H1 (cell line): Measurements from ENCODE around the gene UGT1A3. TPM values are rescaled to one million over a fixed set of nuclear protein-coding genes. Genes with fewer than 3 reads are reported as not detected.

Source experiments
- CTCF ChIA-PET: fragments of 300-600 bp; sonication (Branson Sonifier 250); formaldehyde crosslinking; loops from one replicate; lab custom pipeline; 2021; ENCODE audit not compliant: partially characterized antibody; lab: Charles Lee
- POLR2A ChIA-PET: fragments of 300-600 bp; sonication (Branson Sonifier 250); formaldehyde crosslinking; loops from one replicate; lab custom pipeline; 2021; ENCODE audit warnings: inconsistent platforms; ENCODE audit not compliant: partially characterized antibody; lab: Charles Lee
- DNase-seq, 2 experiments: peaks; one replicate each; pipeline versions ENCODE4 v3.0.0 to v3.0.0-alpha.2; 2010 to 2022; ENCODE audit warnings: low spot score in 2 of 2, low read depth in 1 of 2, mixed read lengths in 1 of 2
- FAIRE-seq: peaks from 2 replicates; lab custom pipeline; 2011; peaks lifted over from hg19 to GRCh38; lab: Jason Lieb, UNC
- H2AFZ ChIP-seq: 2 replicates; pipeline ENCODE4 v1.8.1; 2012; ENCODE audit warnings: low read length, inconsistent platforms
- H2AK5ac ChIP-seq: 2 replicates; pipeline ENCODE4 v1.6.1; 2013; ENCODE audit warnings: low read depth, low read length
- H2BK120ac ChIP-seq: replicated peaks from 2 replicates; pipeline ENCODE3; 2013; ENCODE audit warnings: low read depth, low read length, inconsistent platforms
- H2BK12ac ChIP-seq: 2 replicates; pipeline ENCODE4 v1.6.1; 2013; ENCODE audit warnings: low read depth, low read length
- H2BK15ac ChIP-seq: 2 replicates; pipeline ENCODE4 v1.6.1; 2013; ENCODE audit warnings: low read length
- H2BK20ac ChIP-seq: 2 replicates; pipeline ENCODE4 v1.6.1; 2013; ENCODE audit warnings: low read length
- H2BK5ac ChIP-seq: 2 replicates; pipeline ENCODE4 v1.6.1; 2013; ENCODE audit warnings: low read depth, low read length
- H3K14ac ChIP-seq: 2 replicates; pipeline ENCODE4 v1.6.1; 2013; ENCODE audit warnings: inconsistent platforms; ENCODE audit not compliant: insufficient read length
- H3K18ac ChIP-seq: 2 replicates; pipeline ENCODE4 v1.6.1; 2013; ENCODE audit warnings: low read length; ENCODE audit errors: extremely low read depth
- H3K23ac ChIP-seq: 2 replicates; pipeline ENCODE4 v1.6.1; 2013; ENCODE audit warnings: inconsistent platforms; ENCODE audit not compliant: insufficient read length
- H3K23me2 ChIP-seq: 2 replicates; pipeline ENCODE4 v1.6.1; 2013; ENCODE audit warnings: low read depth, low read length
- H3K27ac ChIP-seq: 2 replicates; pipeline ENCODE4 v1.6.1; 2011; ENCODE audit warnings: low read depth, low read length, inconsistent platforms
- H3K27me3 ChIP-seq, 4 experiments: replicated peaks in 1 of 4; 1 replicate in 1 of 4; 2 replicates in 3 of 4; pipeline versions ENCODE4 v1.6.1 to v1.8.1; 2011 to 2013; ENCODE audit warnings: low read length in 3 of 4, mild to moderate bottlenecking in 3 of 4, inconsistent platforms in 2 of 4, mixed read lengths in 2 of 4, moderate library complexity in 1 of 4; ENCODE audit not compliant: control insufficient read depth in 3 of 4, insufficient read depth in 3 of 4; ENCODE audit errors: extremely low read depth in 1 of 4
- H3K36me3 ChIP-seq, 4 experiments: 2 replicates each; pipeline versions ENCODE4 v1.6.1 to v1.8.1; 2011 to 2013; ENCODE audit warnings: mild to moderate bottlenecking in 4 of 4, low read length in 3 of 4, moderate library complexity in 2 of 4, control low read depth in 1 of 4, inconsistent platforms in 1 of 4; ENCODE audit not compliant: insufficient read depth in 4 of 4, control insufficient read depth in 2 of 4
- H3K4ac ChIP-seq: replicated peaks from 2 replicates; pipeline ENCODE3; 2013; ENCODE audit warnings: low read length, low read depth, mixed read lengths, inconsistent platforms; ENCODE audit not compliant: insufficient read length
- H3K4me1 ChIP-seq, 4 experiments: replicated peaks in 1 of 4; 1 replicate in 1 of 4; 2 replicates in 3 of 4; pipeline versions ENCODE4 v1.6.1 to v1.8.1; 2011 to 2013; ENCODE audit warnings: low read length in 3 of 4, inconsistent platforms in 2 of 4, mixed read lengths in 1 of 4; ENCODE audit not compliant: insufficient read depth in 4 of 4, control insufficient read depth in 3 of 4
- H3K4me2 ChIP-seq, 2 experiments: 2 replicates each; pipeline versions ENCODE4 v1.6.1 to v1.8.1; 2011 to 2013; ENCODE audit warnings: low read depth in 2 of 2, low read length in 2 of 2, control low read depth in 1 of 2, inconsistent platforms in 1 of 2, mild to moderate bottlenecking in 1 of 2; ENCODE audit not compliant: insufficient read depth in 1 of 2
- H3K4me3 ChIP-seq, 4 experiments: fragments of 200-600, 300-600 bp in 1 of 4; sonication (generic), shearing (Covaris generic), sonication (Bioruptor Twin) in 1 of 4; 2 replicates each; pipeline versions ENCODE4 v1.5.1 to v1.8.1; 2011 to 2016; ENCODE audit warnings: low read length in 4 of 4, low read depth in 3 of 4, control low read depth in 2 of 4, inconsistent platforms in 2 of 4, mild to moderate bottlenecking in 2 of 4, mixed read lengths in 1 of 4, moderate library complexity in 1 of 4; ENCODE audit not compliant: insufficient read depth in 2 of 4; ENCODE audit errors: extremely low read depth in 1 of 4
- H3K56ac ChIP-seq: replicated peaks from 2 replicates; pipeline ENCODE3; 2013; ENCODE audit warnings: low read depth, mild to moderate bottlenecking, mixed read lengths, low read length, inconsistent platforms; ENCODE audit not compliant: insufficient read length
- H3K79me1 ChIP-seq: 2 replicates; pipeline ENCODE4 v1.6.1; 2013; ENCODE audit warnings: low read depth, low read length, control low read depth
- H3K79me2 ChIP-seq, 2 experiments: 2 replicates each; pipeline versions ENCODE4 v1.6.1 to v1.8.1; 2012 to 2013; ENCODE audit warnings: low read length in 2 of 2, mild to moderate bottlenecking in 2 of 2, inconsistent platforms in 1 of 2; ENCODE audit not compliant: insufficient read depth in 2 of 2, control insufficient read depth in 1 of 2
- H3K9ac ChIP-seq, 4 experiments: replicated peaks in 1 of 4; 1 replicate in 1 of 4; 2 replicates in 3 of 4; pipeline versions ENCODE4 v1.6.1 to v1.8.1; 2011 to 2013; ENCODE audit warnings: low read depth in 3 of 4, low read length in 3 of 4, control low read depth in 2 of 4, mild to moderate bottlenecking in 2 of 4, moderate library complexity in 2 of 4, inconsistent platforms in 1 of 4; ENCODE audit errors: extremely low read depth in 1 of 4
- H3K9me3 ChIP-seq, 2 experiments: 2 replicates each; pipeline versions ENCODE4 v1.6.1 to v1.8.1; 2012 to 2013; ENCODE audit warnings: mild to moderate bottlenecking in 2 of 2, moderate library complexity in 2 of 2, control low read depth in 1 of 2, inconsistent platforms in 1 of 2, low read depth in 1 of 2, low read length in 1 of 2, mixed read lengths in 1 of 2; ENCODE audit not compliant: insufficient read depth in 2 of 2
- H4K20me1 ChIP-seq, 2 experiments: replicated peaks in 1 of 2; 2 replicates each; pipeline versions ENCODE3 to v1.8.1; 2011 to 2013; ENCODE audit warnings: inconsistent platforms in 2 of 2, low read length in 2 of 2, mild to moderate bottlenecking in 1 of 2; ENCODE audit not compliant: insufficient read depth in 2 of 2, control insufficient read depth in 1 of 2
- H4K5ac ChIP-seq: 2 replicates; pipeline ENCODE4 v1.6.1; 2013; ENCODE audit warnings: low read length, low read depth, mixed read lengths, inconsistent platforms; ENCODE audit not compliant: insufficient read length
- H4K8ac ChIP-seq: 2 replicates; pipeline ENCODE4 v1.8.0; 2013; ENCODE audit warnings: mild to moderate bottlenecking, moderate library complexity, low read length, inconsistent platforms; ENCODE audit not compliant: insufficient read depth; ENCODE audit errors: extremely low read depth
- H4K91ac ChIP-seq: replicated peaks from 2 replicates; pipeline ENCODE3; 2013; ENCODE audit warnings: low read length, mixed read lengths, inconsistent platforms; ENCODE audit not compliant: insufficient read length
- BACH1 ChIP-seq: IDR thresholded peaks from 2 replicates; pipeline ENCODE4 v1.6.1; 2012; ENCODE audit warnings: low read length, improper control_type of control experiment
- E2F6 ChIP-seq: IDR thresholded peaks from 2 replicates; pipeline ENCODE4 v1.6.1; 2012; ENCODE audit warnings: inconsistent platforms
- EGR1 ChIP-seq: IDR thresholded peaks from 2 replicates; pipeline ENCODE4 v1.6.1; 2011; ENCODE audit warnings: low read depth, low read length, borderline replicate concordance
- HDAC2 ChIP-seq, 2 experiments: fragments of 300-600 bp in 1 of 2; sonication (generic) in 1 of 2; IDR thresholded peaks; 2 replicates each; pipeline ENCODE4 v1.6.1; 2011 to 2012; ENCODE audit warnings: low read depth in 2 of 2, low read length in 2 of 2, mild to moderate bottlenecking in 2 of 2, moderate library complexity in 2 of 2, borderline replicate concordance in 1 of 2, inconsistent platforms in 1 of 2
- HDAC6 ChIP-seq: IDR thresholded peaks from one replicate; pipeline ENCODE4 v1.7.1; 2012; ENCODE audit warnings: low read depth, mild to moderate bottlenecking, inconsistent platforms, low read length, moderate library complexity
- JUN ChIP-seq: IDR thresholded peaks from 2 replicates; pipeline ENCODE4 v1.6.1; 2011; ENCODE audit warnings: low read depth, mild to moderate bottlenecking, improper control_type of control experiment, low read length
- JUND ChIP-seq: IDR thresholded peaks from 2 replicates; pipeline ENCODE4 v1.6.1; 2011; ENCODE audit warnings: mild to moderate bottlenecking, improper control_type of control experiment, low read length
- MAFK ChIP-seq: IDR thresholded peaks from 2 replicates; pipeline ENCODE4 v1.6.1; 2012; ENCODE audit warnings: low read depth, mild to moderate bottlenecking, improper control_type of control experiment, low read length
- MAX ChIP-seq: IDR thresholded peaks from 2 replicates; pipeline ENCODE4 v1.6.1; 2012; ENCODE audit warnings: inconsistent platforms
- POU5F1 ChIP-seq: IDR thresholded peaks from 2 replicates; pipeline ENCODE4 v1.6.1; 2011; ENCODE audit warnings: low read depth, mild to moderate bottlenecking, low read length, moderate library complexity
- RXRA ChIP-seq: IDR thresholded peaks from 2 replicates; pipeline ENCODE4 v1.6.1; 2011; ENCODE audit warnings: low read depth, mild to moderate bottlenecking, low read length, moderate library complexity; ENCODE audit not compliant: insufficient read depth
- USF2 ChIP-seq: IDR thresholded peaks from 2 replicates; pipeline ENCODE4 v1.6.1; 2011; ENCODE audit warnings: low read length, improper control_type of control experiment
- YY1 ChIP-seq: IDR thresholded peaks from 2 replicates; pipeline ENCODE4 v1.6.1; 2011; ENCODE audit warnings: low read depth, mild to moderate bottlenecking, low read length
- WGBS, 2 experiments: shearing (Covaris generic) in 1 of 2; methylation state at CpG; one replicate each; pipeline versions ENCODE4 v1.1.6 to v1.1.7; 2013 to 2015; ENCODE audit warnings: low lambda C conversion rate in 2 of 2, mixed read lengths in 2 of 2, inconsistent platforms in 1 of 2, low coverage in 1 of 2, missing lambda C conversion rate in 1 of 2; ENCODE audit not compliant: insufficient replicate concordance in 2 of 2, insufficient coverage in 1 of 2, insufficient read length in 1 of 2; ENCODE audit errors: extremely low coverage in 1 of 2, missing lambda C conversion rate in 1 of 2; 5-methylcytosine and 5-hydroxymethylcytosine counted together
- polyA plus RNA-seq, 7 experiments: library from polyadenylated mRNA; depleted of rRNA in 3 of 7; stranded (reverse) in 5 of 7; unstranded in 2 of 7; fragments of >200 nt in 5 of 7; fragments of 200-250 nt in 2 of 7; gene quantifications; 1 replicate in 5 of 7; 2 replicates in 1 of 7; 4 replicates in 1 of 7; pipeline versions ENCODE4 v1.2.1 to v1.2.3, GENCODE V29; 2011 to 2013; ENCODE audit warnings: missing spikeins in 2 of 7, mixed read lengths in 2 of 7
- total RNA-seq: library from RNA; stranded (reverse); fragmentation: NEBNext Ultra II Directional; extraction: Animal tissue kit (Norgen Biotek cat#: 25700); gene quantifications from 2 replicates; pipeline ENCODE4 v1.2.1, GENCODE V29; 2021

UGT1A3 gene
- total and polyA plus RNA-seq, 2 of the 8 experiments (the other 6 are each of a cell fraction or from before 2014, with no cell fraction given) = not detected

GRCh38 chr2:233764264-233764663 lies 35.4 kb downstream of the UGT1A3 start:
- H4K8ac ChIP-seq = no peak overlapping the region
- WGBS, 2 experiments = 88% methylated on average over 7 of the region's 7 CpGs; no CpG with 5 or more reads in 1 of the 2 experiments
- H2AK5ac ChIP-seq = no peak overlapping the region
- no peak overlapping the region for H3K27ac ChIP-seq
- no peak overlapping the region for H3K18ac ChIP-seq
- H2BK5ac ChIP-seq = no peak overlapping the region
- H4K91ac ChIP-seq = no peak overlapping the region
- no peaks in the 10 kb centered on the region; a peak in 1 of 7 replicates for H3K4me1 ChIP-seq
- H2BK120ac ChIP-seq = no peak overlapping the region
- H4K20me1 ChIP-seq = no peaks in the 10 kb centered on the region
- H3K4me3 ChIP-seq = no peak overlapping the region
- ChIA-PET CTCF (no interaction called here), POLR2A (no interaction called here)
- H3K79me1 ChIP-seq = no peaks in the 10 kb centered on the region
- H3K9me3 ChIP-seq = 0 out of 4 replicates have a peak, but pooled peaks cover 0 to 1% of the 10 kb centered on the region in 2 experiments
- H3K4ac ChIP-seq = no peak overlapping the region
- FAIRE-seq = no peak
- H3K27me3 ChIP-seq = no peaks in the 10 kb centered on the region
- H2BK15ac ChIP-seq = no peak overlapping the region
- H3K56ac ChIP-seq = no peak overlapping the region
- no peak for DNase-seq
- no peaks in the 10 kb centered on the region for H3K23me2 ChIP-seq
- no peak overlapping the region for H3K14ac ChIP-seq
- H2AFZ ChIP-seq = no peak overlapping the region
- no peak overlapping the region for H3K4me2 ChIP-seq
- no peaks in the 10 kb centered on the region for H3K79me2 ChIP-seq
- no peak overlapping the region for H2BK20ac ChIP-seq
- no peak overlapping the region for H3K23ac ChIP-seq
- no peak overlapping the region for H4K5ac ChIP-seq
- no peaks in the 10 kb centered on the region for H3K36me3 ChIP-seq
- H3K9ac ChIP-seq = no peak overlapping the region
- H2BK12ac ChIP-seq = no peak overlapping the region
- TF ChIP-seq POU5F1 (no peak), EGR1 (no peak), E2F6 (no peak), HDAC6 (no peak), MAFK (no peak), MAX (no peak), YY1 (no peak), HDAC2 (IDR thresholded peaks at IDR 0.05; ENCODE audit: borderline replicate concordance in 1 of 2, low read depth in 2 of 2, low read length in 2 of 2) (no peak), BACH1 (no peak), JUN (no peak), JUND (no peak), USF2 (no peak), RXRA (no peak)
